SK-N-SH treated with all-trans-retinoic acid at 6 μM for 48 hours (cell line): ENCODE data around the gene NCDN.

Source experiments
- ESRRG ChIP-seq: fragments of 250-450 bp; sonication (Bioruptor Pico); IDR thresholded peaks from 2 replicates; pipeline ENCODE4 v1.6.1; 2021; ENCODE audit warnings: mild to moderate bottlenecking
- GLIS3 ChIP-seq: fragments of 250-450 bp; sonication (Bioruptor Pico); IDR thresholded peaks from 2 replicates; pipeline ENCODE4 v1.5.0; 2020; ENCODE audit warnings: mild to moderate bottlenecking, moderate library complexity
- PPARA ChIP-seq: fragments of 250-450 bp; sonication (Bioruptor Pico); IDR thresholded peaks from 2 replicates; pipeline ENCODE4 v1.5.0; 2020; ENCODE audit warnings: mild to moderate bottlenecking, borderline replicate concordance
- TCF4 ChIP-seq: fragments of 250-450 bp; sonication (Bioruptor Pico); IDR thresholded peaks from 2 replicates; pipeline ENCODE4 v1.8.0; 2021; ENCODE audit warnings: mild to moderate bottlenecking, moderate library complexity, borderline replicate concordance
- ZFP3 ChIP-seq: fragments of 250-450 bp; sonication (Bioruptor Pico); IDR thresholded peaks from 2 replicates; pipeline ENCODE4 v1.5.0; 2020; ENCODE audit warnings: mild to moderate bottlenecking, moderate library complexity
- ZFP30 ChIP-seq: fragments of 450-650 bp; formaldehyde crosslinking; IDR thresholded peaks from 2 replicates; pipeline ENCODE4 v1.5.0; 2022; ENCODE audit warnings: mild to moderate bottlenecking, moderate library complexity
- TF ChIP-seq, protein P1 (sequence below): fragments of 250-450 bp; sonication (Bioruptor Pico); IDR thresholded peaks from 2 replicates; pipeline ENCODE4 v1.8.0; 2020; ENCODE audit warnings: mild to moderate bottlenecking, moderate library complexity, borderline replicate concordance
- TF ChIP-seq, protein P2 (sequence below): fragments of 250-450 bp; sonication (Bioruptor Pico); IDR thresholded peaks from 2 replicates; pipeline ENCODE4 v1.5.0; 2020; ENCODE audit warnings: mild to moderate bottlenecking, moderate library complexity
- TF ChIP-seq, protein P3 (sequence below): fragments of 250-450 bp; sonication (Bioruptor Pico); IDR thresholded peaks from 2 replicates; pipeline ENCODE4 v1.8.0; 2021; ENCODE audit warnings: low read depth, mild to moderate bottlenecking, moderate library complexity, borderline replicate concordance

DNA sequence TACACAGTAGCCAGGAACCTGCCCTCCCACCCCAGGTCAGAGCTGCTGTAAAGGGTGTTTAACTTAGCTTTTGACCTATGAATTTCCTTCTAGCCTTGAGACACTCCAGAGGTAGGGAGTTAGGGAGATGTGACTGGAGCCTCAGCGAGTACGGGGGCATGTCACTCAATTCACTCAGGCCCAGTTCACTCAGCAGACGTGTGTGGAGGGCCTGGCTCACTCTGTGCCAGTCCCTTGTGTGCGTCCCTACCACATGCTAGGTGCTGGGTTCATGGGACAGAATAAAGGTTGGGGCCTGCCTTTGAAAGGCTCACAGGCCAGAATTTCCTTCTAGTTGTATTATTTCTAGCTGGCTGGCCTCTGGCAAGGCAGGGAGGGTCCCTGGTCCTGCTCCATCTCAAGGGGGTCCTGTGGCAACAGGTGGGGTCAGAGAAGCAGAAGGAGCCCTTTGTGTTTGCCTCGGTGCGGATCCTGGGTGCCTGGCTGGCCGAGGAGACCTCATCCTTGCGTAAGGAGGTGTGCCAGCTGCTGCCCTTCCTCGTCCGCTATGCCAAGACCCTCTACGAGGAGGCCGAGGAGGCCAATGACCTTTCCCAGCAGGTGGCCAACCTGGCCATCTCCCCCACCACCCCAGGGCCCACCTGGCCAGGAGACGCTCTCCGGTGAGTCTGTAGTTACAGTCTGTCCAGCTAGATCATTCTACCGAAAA is 4.5 kb downstream of the NCDN start:
- TF ChIP-seq TCF4 (CRISPR knock-in tag): no peak
- TF ChIP-seq GLIS3 (CRISPR knock-in tag): no peak
- TF ChIP-seq, protein P1, sequence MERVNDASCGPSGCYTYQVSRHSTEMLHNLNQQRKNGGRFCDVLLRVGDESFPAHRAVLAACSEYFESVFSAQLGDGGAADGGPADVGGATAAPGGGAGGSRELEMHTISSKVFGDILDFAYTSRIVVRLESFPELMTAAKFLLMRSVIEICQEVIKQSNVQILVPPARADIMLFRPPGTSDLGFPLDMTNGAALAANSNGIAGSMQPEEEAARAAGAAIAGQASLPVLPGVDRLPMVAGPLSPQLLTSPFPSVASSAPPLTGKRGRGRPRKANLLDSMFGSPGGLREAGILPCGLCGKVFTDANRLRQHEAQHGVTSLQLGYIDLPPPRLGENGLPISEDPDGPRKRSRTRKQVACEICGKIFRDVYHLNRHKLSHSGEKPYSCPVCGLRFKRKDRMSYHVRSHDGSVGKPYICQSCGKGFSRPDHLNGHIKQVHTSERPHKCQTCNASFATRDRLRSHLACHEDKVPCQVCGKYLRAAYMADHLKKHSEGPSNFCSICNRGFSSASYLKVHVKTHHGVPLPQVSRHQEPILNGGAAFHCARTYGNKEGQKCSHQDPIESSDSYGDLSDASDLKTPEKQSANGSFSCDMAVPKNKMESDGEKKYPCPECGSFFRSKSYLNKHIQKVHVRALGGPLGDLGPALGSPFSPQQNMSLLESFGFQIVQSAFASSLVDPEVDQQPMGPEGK (CRISPR knock-in tag): no peak
- no peak for TF ChIP-seq PPARA (CRISPR knock-in tag)
- TF ChIP-seq, protein P2, sequence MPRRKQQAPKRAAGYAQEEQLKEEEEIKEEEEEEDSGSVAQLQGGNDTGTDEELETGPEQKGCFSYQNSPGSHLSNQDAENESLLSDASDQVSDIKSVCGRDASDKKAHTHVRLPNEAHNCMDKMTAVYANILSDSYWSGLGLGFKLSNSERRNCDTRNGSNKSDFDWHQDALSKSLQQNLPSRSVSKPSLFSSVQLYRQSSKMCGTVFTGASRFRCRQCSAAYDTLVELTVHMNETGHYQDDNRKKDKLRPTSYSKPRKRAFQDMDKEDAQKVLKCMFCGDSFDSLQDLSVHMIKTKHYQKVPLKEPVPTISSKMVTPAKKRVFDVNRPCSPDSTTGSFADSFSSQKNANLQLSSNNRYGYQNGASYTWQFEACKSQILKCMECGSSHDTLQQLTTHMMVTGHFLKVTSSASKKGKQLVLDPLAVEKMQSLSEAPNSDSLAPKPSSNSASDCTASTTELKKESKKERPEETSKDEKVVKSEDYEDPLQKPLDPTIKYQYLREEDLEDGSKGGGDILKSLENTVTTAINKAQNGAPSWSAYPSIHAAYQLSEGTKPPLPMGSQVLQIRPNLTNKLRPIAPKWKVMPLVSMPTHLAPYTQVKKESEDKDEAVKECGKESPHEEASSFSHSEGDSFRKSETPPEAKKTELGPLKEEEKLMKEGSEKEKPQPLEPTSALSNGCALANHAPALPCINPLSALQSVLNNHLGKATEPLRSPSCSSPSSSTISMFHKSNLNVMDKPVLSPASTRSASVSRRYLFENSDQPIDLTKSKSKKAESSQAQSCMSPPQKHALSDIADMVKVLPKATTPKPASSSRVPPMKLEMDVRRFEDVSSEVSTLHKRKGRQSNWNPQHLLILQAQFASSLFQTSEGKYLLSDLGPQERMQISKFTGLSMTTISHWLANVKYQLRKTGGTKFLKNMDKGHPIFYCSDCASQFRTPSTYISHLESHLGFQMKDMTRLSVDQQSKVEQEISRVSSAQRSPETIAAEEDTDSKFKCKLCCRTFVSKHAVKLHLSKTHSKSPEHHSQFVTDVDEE: no peak
- no peak for TF ChIP-seq ESRRG (CRISPR knock-in tag)
- TF ChIP-seq ZFP3 (CRISPR knock-in tag): no peak
- no peak for TF ChIP-seq ZFP30 (CRISPR knock-in tag)
- TF ChIP-seq, protein P3, sequence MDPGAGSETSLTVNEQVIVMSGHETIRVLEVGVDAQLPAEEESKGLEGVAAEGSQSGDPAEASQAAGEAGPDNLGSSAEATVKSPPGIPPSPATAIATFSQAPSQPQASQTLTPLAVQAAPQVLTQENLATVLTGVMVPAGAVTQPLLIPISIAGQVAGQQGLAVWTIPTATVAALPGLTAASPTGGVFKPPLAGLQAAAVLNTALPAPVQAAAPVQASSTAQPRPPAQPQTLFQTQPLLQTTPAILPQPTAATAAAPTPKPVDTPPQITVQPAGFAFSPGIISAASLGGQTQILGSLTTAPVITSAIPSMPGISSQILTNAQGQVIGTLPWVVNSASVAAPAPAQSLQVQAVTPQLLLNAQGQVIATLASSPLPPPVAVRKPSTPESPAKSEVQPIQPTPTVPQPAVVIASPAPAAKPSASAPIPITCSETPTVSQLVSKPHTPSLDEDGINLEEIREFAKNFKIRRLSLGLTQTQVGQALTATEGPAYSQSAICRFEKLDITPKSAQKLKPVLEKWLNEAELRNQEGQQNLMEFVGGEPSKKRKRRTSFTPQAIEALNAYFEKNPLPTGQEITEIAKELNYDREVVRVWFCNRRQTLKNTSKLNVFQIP (CRISPR knock-in tag): no peak
